Prostate gland (tissue), 2 donors: ENCODE measurements around the gene PRKAR1B. TPM values are rescaled to one million over a fixed set of nuclear protein-coding genes. Genes with fewer than 3 reads are reported as not detected.

Experiments used
- DNase-seq: peaks from one replicate; pipeline ENCODE4 v3.0.0-alpha.2; 2019; ENCODE audit warnings: low spot score
- H3K27ac ChIP-seq, 2 donors: fragments of 200-600 bp; sonication (generic); 2 replicates each; pipeline ENCODE4 v1.5.1; 2017 to 2019
- H3K27me3 ChIP-seq: fragments of 200-600 bp; sonication (generic); replicated peaks from 2 replicates; pipeline ENCODE4 v1.5.1; 2019; ENCODE audit not compliant: insufficient read depth
- H3K36me3 ChIP-seq, 2 donors: fragments of 200-600 bp; sonication (generic); 1 replicate in 1 of 2; 2 replicates in 1 of 2; pipeline versions ENCODE4 v1.5.1 to v1.8.1; 2017 to 2019
- H3K4me1 ChIP-seq: fragments of 200-600 bp; sonication (generic); replicated peaks from 2 replicates; pipeline ENCODE4 v1.5.1; 2019
- H3K4me3 ChIP-seq, 2 donors: fragments of 200-600 bp; sonication (generic); 2 replicates each; pipeline ENCODE4 v1.5.1; 2017 to 2019
- H3K9me3 ChIP-seq: fragments of 200-600 bp; sonication (generic); 2 replicates; pipeline ENCODE4 v1.5.1; 2017
- CTCF ChIP-seq, 4 experiments: fragments of 200-600 bp in 2 of 4; fragments of 450-650 bp in 2 of 4; sonication (generic) in 2 of 4; IDR thresholded peaks; 1 replicate in 3 of 4; 2 replicates in 1 of 4; pipeline ENCODE4 v1.5.1; 2016 to 2019; ENCODE audit warnings: antibody characterized with exemption in 4 of 4, mild to moderate bottlenecking in 2 of 4, moderate library complexity in 2 of 4
- POLR2A ChIP-seq: fragments of 450-650 bp; IDR thresholded peaks from one replicate; pipeline ENCODE4 v1.6.1; 2016; ENCODE audit warnings: antibody characterized with exemption, mild to moderate bottlenecking
- POLR2AphosphoS5 ChIP-seq: sonication (generic); formaldehyde crosslinking; IDR thresholded peaks from one replicate; pipeline ENCODE4 v1.6.1; 2017; ENCODE audit warnings: antibody characterized with exemption
- WGBS: methylation state at CpG from one replicate; pipeline ENCODE4 v1.1.5; 2018; 5-methylcytosine and 5-hydroxymethylcytosine counted together
- intact Hi-C: fragments of 100-400 bp; cut with DNase I; formaldehyde crosslinking; loops from one replicate; pipeline ENCODE4 v1.14.2; 2022
- total RNA-seq, 2 donors: library from RNA; depleted of rRNA; stranded (reverse); fragments of >200 nt; gene quantifications; one replicate each; pipeline ENCODE4 v1.1.0, GENCODE V29; 2016

Gene PRKAR1B
- total RNA-seq, 2 donors from 2014 or later = 20.2 to 44.8 TPM

- no peak for DNase-seq
- no peak overlapping the region for H3K27ac ChIP-seq
- TF ChIP-seq POLR2AphosphoS5 (no peak), POLR2A (no peak), CTCF (IDR thresholded peaks at IDR 0.05) (no peak)
- no peak overlapping the region for H3K4me3 ChIP-seq
- H3K36me3 ChIP-seq = no peaks in the 10 kb centered on the region
- intact Hi-C loops = no loop called here
- 98% methylated on average over 14 of the region's 23 CpGs for WGBS
- no peaks in the 10 kb centered on the region for H3K27me3 ChIP-seq
- no peaks in the 10 kb centered on the region for H3K9me3 ChIP-seq
- no peaks in the 10 kb centered on the region for H3K4me1 ChIP-seq
Measured at GRCh38 chr7:676972-677385, 50.1 kb downstream of the PRKAR1B start.

GRCh38 chr7:676246-676971, 50.7 kb downstream of the PRKAR1B start:
- 96% methylated on average over 31 of the region's 40 CpGs for WGBS

GRCh38 chr7:674454-675410, 52.3 kb downstream of the PRKAR1B start:
- no peak for DNase-seq
- WGBS = 81% methylated on average over 16 of the region's 16 CpGs
- no peak overlapping the region for H3K4me3 ChIP-seq
- no peaks in the 10 kb centered on the region for H3K27me3 ChIP-seq
- H3K36me3 ChIP-seq = no peaks in the 10 kb centered on the region
- H3K27ac ChIP-seq = no peak overlapping the region
- TF ChIP-seq POLR2AphosphoS5 (no peak), CTCF (IDR thresholded peaks at IDR 0.05) (no peak), POLR2A (no peak)
- no peaks in the 10 kb centered on the region for H3K4me1 ChIP-seq
- H3K9me3 ChIP-seq = no peaks in the 10 kb centered on the region
- intact Hi-C loops = no loop called here

More at GRCh38 chr7:676246-676971, 50.7 kb downstream of the PRKAR1B start:
- H3K4me1 ChIP-seq = no peaks in the 10 kb centered on the region
- no peak overlapping the region for H3K27ac ChIP-seq
- no peak overlapping the region for H3K4me3 ChIP-seq
- no peak for DNase-seq
- H3K36me3 ChIP-seq = no peaks in the 10 kb centered on the region
- no peaks in the 10 kb centered on the region for H3K9me3 ChIP-seq
- no peak for TF ChIP-seq POLR2A
- TF ChIP-seq CTCF (IDR thresholded peaks at IDR 0.05) = no peak
- no peak for TF ChIP-seq POLR2AphosphoS5
- H3K27me3 ChIP-seq = no peaks in the 10 kb centered on the region
- intact Hi-C loops = no loop called here

- Histone ChIP-seq H3K4me3 (no peak overlapping the region), H3K4me1 (no peaks in the 10 kb centered on the region), H3K36me3 (no peaks in the 10 kb centered on the region), H3K27ac (no peak overlapping the region), H3K9me3 (no peaks in the 10 kb centered on the region), H3K27me3 (no peaks in the 10 kb centered on the region)
- DNase-seq = no peak
- TF ChIP-seq POLR2AphosphoS5 (no peak), CTCF (IDR thresholded peaks at IDR 0.05) (no peak), POLR2A (no peak)
- intact Hi-C loops = no loop called here
- WGBS = 93% methylated on average over 13 of the region's 13 CpGs
Measured at GRCh38 chr7:673681-674453, 53.2 kb downstream of the PRKAR1B start.
